Measurements from ENCODE around the gene CD4. TPM values are rescaled to one million over a fixed set of nuclear protein-coding genes. Genes with fewer than 3 reads are reported as not detected.
A peak's percentile ranks its signal among the peaks of the same experiment; 100 is the strongest.

CD4 gene
- total and polyA plus RNA-seq, 10 of the 15 experiments (the other 5 are each of a cell fraction or from before 2014, with no cell fraction given) = 0.24 to 1.6 (median 0.69) TPM

DNA sequence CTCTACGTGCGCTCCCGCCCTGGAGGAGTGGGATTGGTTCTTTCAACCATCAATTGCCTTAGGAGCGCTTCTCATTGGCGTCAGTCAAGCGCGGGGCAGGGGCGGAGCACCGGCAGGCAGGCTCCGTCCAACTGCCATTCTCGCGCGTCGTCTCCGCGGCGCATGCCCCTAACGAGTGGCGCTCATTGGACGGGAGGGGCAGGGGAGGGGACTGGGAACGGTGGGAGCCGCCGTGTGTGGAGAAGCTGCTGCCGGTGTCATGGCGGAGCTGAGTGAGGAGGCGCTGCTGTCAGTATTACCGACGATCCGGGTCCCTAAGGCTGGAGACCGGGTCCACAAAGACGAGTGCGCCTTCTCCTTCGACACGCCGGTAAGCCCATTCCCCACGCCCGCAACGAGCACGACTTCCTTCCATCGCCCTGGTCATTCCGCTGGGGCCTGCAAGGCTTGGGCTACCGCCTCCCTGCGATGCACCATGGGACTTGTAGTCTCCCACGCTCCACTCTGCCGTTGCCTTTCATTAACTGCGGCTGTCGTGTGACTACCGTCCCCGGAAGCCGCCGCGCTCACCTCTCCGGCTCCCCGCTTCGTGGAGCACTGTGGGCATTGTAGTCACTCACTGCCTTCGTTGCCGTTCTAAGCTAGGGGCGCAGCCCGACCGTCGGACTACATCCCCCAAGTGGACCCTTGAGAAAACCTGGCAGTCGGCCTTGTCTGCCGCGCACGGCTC lies 62.8 kb downstream of the CD4 start, which contains the start of gene USP5 (continued):
- TF ChIP-seq LARP7 (IDR thresholded peaks at IDR 0.05) (peak; percentile 91; the same call in 1 of the 2 replicates), ZNF384 (IDR thresholded peaks at IDR 0.05; ENCODE audit: borderline replicate concordance, low read depth, low read length) (no peak), SREBF2 (IDR thresholded peaks at IDR 0.05; ENCODE audit: low read length) (no peak), POLR2AphosphoS5 (IDR thresholded peaks at IDR 0.05; ENCODE audit: low read length) (peak; percentile 70; the same call in 1 of the 2 replicates), BMI1 (IDR thresholded peaks at IDR 0.05; ENCODE audit: borderline replicate concordance) (no peak), SKIL (IDR thresholded peaks at IDR 0.05; ENCODE audit: low read depth, poor library complexity, severe bottlenecking) (no peak), MXI1 (IDR thresholded peaks at IDR 0.05; ENCODE audit: low read depth, low read length) (peak; percentile 49), TCF7 (IDR thresholded peaks at IDR 0.05; ENCODE audit: borderline replicate concordance) (no peak), E2F8 (IDR thresholded peaks at IDR 0.05; ENCODE audit: low read depth, partially characterized antibody) (peak; percentile 82), BRCA1 (IDR thresholded peaks at IDR 0.05; ENCODE audit: low read depth, low read length) (no peak; the same call in 1 of the 2 replicates), PAX5 (IDR thresholded peaks at IDR 0.05; ENCODE audit: borderline replicate concordance, low read depth, low read length) (no peak; the same call in 1 of the 2 replicates)
- TF ChIP-seq, protein P1, sequence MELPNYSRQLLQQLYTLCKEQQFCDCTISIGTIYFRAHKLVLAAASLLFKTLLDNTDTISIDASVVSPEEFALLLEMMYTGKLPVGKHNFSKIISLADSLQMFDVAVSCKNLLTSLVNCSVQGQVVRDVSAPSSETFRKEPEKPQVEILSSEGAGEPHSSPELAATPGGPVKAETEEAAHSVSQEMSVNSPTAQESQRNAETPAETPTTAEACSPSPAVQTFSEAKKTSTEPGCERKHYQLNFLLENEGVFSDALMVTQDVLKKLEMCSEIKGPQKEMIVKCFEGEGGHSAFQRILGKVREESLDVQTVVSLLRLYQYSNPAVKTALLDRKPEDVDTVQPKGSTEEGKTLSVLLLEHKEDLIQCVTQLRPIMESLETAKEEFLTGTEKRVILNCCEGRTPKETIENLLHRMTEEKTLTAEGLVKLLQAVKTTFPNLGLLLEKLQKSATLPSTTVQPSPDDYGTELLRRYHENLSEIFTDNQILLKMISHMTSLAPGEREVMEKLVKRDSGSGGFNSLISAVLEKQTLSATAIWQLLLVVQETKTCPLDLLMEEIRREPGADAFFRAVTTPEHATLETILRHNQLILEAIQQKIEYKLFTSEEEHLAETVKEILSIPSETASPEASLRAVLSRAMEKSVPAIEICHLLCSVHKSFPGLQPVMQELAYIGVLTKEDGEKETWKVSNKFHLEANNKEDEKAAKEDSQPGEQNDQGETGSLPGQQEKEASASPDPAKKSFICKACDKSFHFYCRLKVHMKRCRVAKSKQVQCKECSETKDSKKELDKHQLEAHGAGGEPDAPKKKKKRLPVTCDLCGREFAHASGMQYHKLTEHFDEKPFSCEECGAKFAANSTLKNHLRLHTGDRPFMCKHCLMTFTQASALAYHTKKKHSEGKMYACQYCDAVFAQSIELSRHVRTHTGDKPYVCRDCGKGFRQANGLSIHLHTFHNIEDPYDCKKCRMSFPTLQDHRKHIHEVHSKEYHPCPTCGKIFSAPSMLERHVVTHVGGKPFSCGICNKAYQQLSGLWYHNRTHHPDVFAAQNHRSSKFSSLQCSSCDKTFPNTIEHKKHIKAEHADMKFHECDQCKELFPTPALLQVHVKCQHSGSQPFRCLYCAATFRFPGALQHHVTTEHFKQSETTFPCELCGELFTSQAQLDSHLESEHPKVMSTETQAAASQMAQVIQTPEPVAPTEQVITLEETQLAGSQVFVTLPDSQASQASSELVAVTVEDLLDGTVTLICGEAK (IDR thresholded peaks at IDR 0.05; ENCODE audit: borderline replicate concordance) = peak; percentile 98
- TF ChIP-seq, protein P2, sequence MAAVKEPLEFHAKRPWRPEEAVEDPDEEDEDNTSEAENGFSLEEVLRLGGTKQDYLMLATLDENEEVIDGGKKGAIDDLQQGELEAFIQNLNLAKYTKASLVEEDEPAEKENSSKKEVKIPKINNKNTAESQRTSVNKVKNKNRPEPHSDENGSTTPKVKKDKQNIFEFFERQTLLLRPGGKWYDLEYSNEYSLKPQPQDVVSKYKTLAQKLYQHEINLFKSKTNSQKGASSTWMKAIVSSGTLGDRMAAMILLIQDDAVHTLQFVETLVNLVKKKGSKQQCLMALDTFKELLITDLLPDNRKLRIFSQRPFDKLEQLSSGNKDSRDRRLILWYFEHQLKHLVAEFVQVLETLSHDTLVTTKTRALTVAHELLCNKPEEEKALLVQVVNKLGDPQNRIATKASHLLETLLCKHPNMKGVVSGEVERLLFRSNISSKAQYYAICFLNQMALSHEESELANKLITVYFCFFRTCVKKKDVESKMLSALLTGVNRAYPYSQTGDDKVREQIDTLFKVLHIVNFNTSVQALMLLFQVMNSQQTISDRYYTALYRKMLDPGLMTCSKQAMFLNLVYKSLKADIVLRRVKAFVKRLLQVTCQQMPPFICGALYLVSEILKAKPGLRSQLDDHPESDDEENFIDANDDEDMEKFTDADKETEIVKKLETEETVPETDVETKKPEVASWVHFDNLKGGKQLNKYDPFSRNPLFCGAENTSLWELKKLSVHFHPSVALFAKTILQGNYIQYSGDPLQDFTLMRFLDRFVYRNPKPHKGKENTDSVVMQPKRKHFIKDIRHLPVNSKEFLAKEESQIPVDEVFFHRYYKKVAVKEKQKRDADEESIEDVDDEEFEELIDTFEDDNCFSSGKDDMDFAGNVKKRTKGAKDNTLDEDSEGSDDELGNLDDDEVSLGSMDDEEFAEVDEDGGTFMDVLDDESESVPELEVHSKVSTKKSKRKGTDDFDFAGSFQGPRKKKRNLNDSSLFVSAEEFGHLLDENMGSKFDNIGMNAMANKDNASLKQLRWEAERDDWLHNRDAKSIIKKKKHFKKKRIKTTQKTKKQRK (IDR thresholded peaks at IDR 0.05; ENCODE audit: low read depth, low read length) = peak; percentile 71

All from GM12878 (cell line).